NB4 (cell line): Measurements from ENCODE around the gene TMPRSS2.

Source experiments
- DNase-seq: peaks from one replicate; pipeline ENCODE4 v3.0.0; 2010; ENCODE audit warnings: low read depth
- H3K4me3 ChIP-seq: one replicate; pipeline ENCODE4 v1.5.1; 2011; ENCODE audit warnings: mild to moderate bottlenecking, low read depth, low read length, moderate library complexity
- CTCF ChIP-seq: IDR thresholded peaks from one replicate; pipeline ENCODE4 v1.5.1; 2012; ENCODE audit warnings: low read depth, low read length
- MAX ChIP-seq: IDR thresholded peaks from 2 replicates; pipeline ENCODE4 v1.6.1; 2011; ENCODE audit warnings: low read depth, low read length
- MYC ChIP-seq: IDR thresholded peaks from 2 replicates; pipeline ENCODE4 v1.6.1; 2011; ENCODE audit warnings: low read depth, low read length
- POLR2A ChIP-seq: IDR thresholded peaks from 2 replicates; pipeline ENCODE4 v1.6.1; 2011; ENCODE audit warnings: mild to moderate bottlenecking; ENCODE audit not compliant: insufficient read length; ENCODE audit errors: extremely low read depth

TMPRSS2 gene

GRCh38 chr21:41511858-41512257 is 3.9 kb upstream of the TMPRSS2 start:
- H3K4me3 ChIP-seq = no peak overlapping the region
- TF ChIP-seq MAX (no peak), POLR2A (no peak), CTCF (no peak), MYC (no peak)
- no peak for DNase-seq

GRCh38 chr21:41510500-41510899 is 2.5 kb upstream of the TMPRSS2 start:
- TF ChIP-seq CTCF = no peak
- TF ChIP-seq MAX = no peak
- TF ChIP-seq MYC = no peak
- TF ChIP-seq POLR2A = no peak
- H3K4me3 ChIP-seq = no peak overlapping the region
- DNase-seq = no peak

GRCh38 chr21:41509733-41510132 is 1.8 kb upstream of the TMPRSS2 start:
- DNase-seq = no peak
- TF ChIP-seq POLR2A (no peak), MAX (no peak), MYC (no peak), CTCF (no peak)
- no peak overlapping the region for H3K4me3 ChIP-seq

GRCh38 chr21:41509145-41509496 is 1.2 kb upstream of the TMPRSS2 start:
- TF ChIP-seq MAX (no peak), MYC (no peak), POLR2A (no peak), CTCF (no peak)
- no peak for DNase-seq
- H3K4me3 ChIP-seq = no peak overlapping the region

DNA sequence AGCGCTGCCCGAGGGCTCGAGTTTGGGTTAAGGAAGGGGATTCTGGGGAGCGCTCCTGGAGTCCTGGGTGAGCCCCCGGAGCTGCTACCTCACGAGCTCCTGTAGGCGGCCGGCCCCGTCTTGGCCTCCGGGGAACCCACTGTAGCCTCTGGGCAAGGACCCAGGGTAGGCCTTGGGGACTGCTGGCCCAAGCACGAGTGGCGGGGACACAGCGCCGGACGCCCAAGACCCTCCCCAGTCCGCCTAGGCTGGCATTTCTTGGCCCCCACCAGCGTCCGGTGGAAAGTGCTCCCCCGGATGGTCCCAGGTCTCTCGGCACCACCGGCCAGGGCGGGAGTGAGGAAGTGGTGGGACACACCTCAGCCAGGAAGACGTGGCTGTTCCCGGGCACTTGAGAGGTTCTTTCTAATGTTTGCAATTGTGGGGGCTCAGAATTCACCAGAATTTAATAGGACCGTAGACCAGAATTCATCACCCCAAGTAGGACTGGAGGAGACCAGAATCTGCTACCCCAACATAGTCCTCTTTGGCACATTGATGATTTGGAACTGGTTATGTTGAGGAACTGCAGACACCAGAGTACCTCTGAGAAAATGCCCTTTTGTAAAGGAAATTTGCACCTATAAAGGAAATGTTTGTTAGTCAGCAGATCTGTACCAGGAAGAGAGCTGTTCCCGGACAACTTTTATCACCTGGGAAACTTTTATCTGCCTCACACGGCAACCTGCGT is 622 bp upstream of the TMPRSS2 start:
- no peak overlapping the region for H3K4me3 ChIP-seq
- TF ChIP-seq POLR2A (no peak), MAX (no peak), MYC (no peak)
- DNase-seq = no peak

- TF ChIP-seq MYC (no peak), POLR2A (no peak), MAX (no peak), CTCF (no peak)
- H3K4me3 ChIP-seq = no peak overlapping the region
- no peak for DNase-seq
These were observed 1.1 kb downstream of the TMPRSS2 start for GRCh38 chr21:41506611-41507520.
